Activated naive CD4-positive, alpha-beta T cell treated with anti-CD3 and anti-CD28 coated beads, Interleukin-2, amount 50 U/mL, for 24 hours (primary cell): Measurements from ENCODE around the gene PHACTR1.

ENCODE experiments used
- H3K27ac Mint-ChIP-seq: one replicate; pipeline ENCODE4 v1.8.0; 2021; ENCODE audit warnings: mild to moderate bottlenecking, mixed read lengths
- H3K27me3 Mint-ChIP-seq: one replicate; pipeline ENCODE4 v1.8.0; 2021; ENCODE audit warnings: mixed read lengths
- H3K36me3 Mint-ChIP-seq: one replicate; pipeline ENCODE4 v1.8.0; 2021; ENCODE audit warnings: mixed read lengths
- H3K4me1 Mint-ChIP-seq: one replicate; pipeline ENCODE4 v1.8.0; 2021; ENCODE audit warnings: mixed read lengths
- H3K4me3 Mint-ChIP-seq: one replicate; pipeline ENCODE4 v1.8.0; 2021; ENCODE audit warnings: mild to moderate bottlenecking, mixed read lengths
- H3K9me3 Mint-ChIP-seq: one replicate; pipeline ENCODE4 v1.8.0; 2021; ENCODE audit warnings: mixed read lengths

The PHACTR1 gene

DNA sequence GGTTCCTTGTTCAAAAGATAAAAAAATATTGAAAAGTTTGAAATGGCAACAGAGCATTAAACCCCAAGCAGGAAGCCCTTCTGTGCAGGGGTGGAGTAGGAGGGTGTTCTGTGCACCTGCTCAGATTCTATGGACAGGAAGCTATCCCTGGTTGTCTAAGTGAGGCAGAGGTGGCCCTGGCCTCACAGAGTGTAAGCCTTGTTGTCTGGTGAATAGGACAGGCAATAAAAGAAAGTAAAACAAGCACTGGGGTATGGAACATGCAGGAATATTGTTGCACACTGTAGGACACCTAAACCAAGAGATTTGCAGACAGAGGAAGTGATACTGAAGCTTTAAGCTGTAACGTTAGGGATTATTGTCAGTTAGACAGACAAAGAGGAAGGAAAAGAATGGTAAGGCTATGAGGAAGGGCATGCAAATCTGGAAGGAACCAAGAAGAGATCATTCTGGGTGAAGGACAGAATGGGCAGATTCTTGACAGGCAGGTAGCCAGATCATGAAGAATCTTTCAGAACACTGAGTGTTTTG is 545.0 kb downstream of the PHACTR1 start:
- H3K4me3 Mint-ChIP-seq, result no peak overlapping the region
- H3K27ac Mint-ChIP-seq, result no peak overlapping the region
- no peaks in the 10 kb centered on the region for H3K27me3 Mint-ChIP-seq
- peaks cover 4% of the 10 kb centered on the region for H3K9me3 Mint-ChIP-seq
- peaks cover 8% of the 10 kb centered on the region for H3K4me1 Mint-ChIP-seq
- H3K36me3 Mint-ChIP-seq, result peaks cover 2% of the 10 kb centered on the region

- H3K9me3 Mint-ChIP-seq, result no peaks in the 10 kb centered on the region
- no peak overlapping the region for H3K27ac Mint-ChIP-seq
Measured at GRCh38 chr6:13262302-13263230, 546.0 kb downstream of the PHACTR1 start.

GRCh38 chr6:13263669-13264068 is 547.1 kb downstream of the PHACTR1 start:
- Mint-ChIP-seq H3K9me3 (no peaks in the 10 kb centered on the region), H3K27me3 (no peaks in the 10 kb centered on the region), H3K4me3 (no peak overlapping the region), H3K27ac (no peak overlapping the region), H3K36me3 (no peaks in the 10 kb centered on the region), H3K4me1 (peaks cover 8% of the 10 kb centered on the region)

More at GRCh38 chr6:13262302-13263230, 546.0 kb downstream of the PHACTR1 start:
- no peak overlapping the region for H3K4me3 Mint-ChIP-seq
- H3K27me3 Mint-ChIP-seq, result no peaks in the 10 kb centered on the region
- no peaks in the 10 kb centered on the region for H3K36me3 Mint-ChIP-seq
- peaks cover 8% of the 10 kb centered on the region for H3K4me1 Mint-ChIP-seq

- peaks cover 2% of the 10 kb centered on the region for H3K4me1 Mint-ChIP-seq
- H3K36me3 Mint-ChIP-seq, result peaks cover 2% of the 10 kb centered on the region
- no peaks in the 10 kb centered on the region for H3K9me3 Mint-ChIP-seq
- no peak overlapping the region for H3K27ac Mint-ChIP-seq
- no peaks in the 10 kb centered on the region for H3K27me3 Mint-ChIP-seq
- H3K4me3 Mint-ChIP-seq, result no peak overlapping the region
Measured at GRCh38 chr6:13267142-13267651, 550.6 kb downstream of the PHACTR1 start.

DNA sequence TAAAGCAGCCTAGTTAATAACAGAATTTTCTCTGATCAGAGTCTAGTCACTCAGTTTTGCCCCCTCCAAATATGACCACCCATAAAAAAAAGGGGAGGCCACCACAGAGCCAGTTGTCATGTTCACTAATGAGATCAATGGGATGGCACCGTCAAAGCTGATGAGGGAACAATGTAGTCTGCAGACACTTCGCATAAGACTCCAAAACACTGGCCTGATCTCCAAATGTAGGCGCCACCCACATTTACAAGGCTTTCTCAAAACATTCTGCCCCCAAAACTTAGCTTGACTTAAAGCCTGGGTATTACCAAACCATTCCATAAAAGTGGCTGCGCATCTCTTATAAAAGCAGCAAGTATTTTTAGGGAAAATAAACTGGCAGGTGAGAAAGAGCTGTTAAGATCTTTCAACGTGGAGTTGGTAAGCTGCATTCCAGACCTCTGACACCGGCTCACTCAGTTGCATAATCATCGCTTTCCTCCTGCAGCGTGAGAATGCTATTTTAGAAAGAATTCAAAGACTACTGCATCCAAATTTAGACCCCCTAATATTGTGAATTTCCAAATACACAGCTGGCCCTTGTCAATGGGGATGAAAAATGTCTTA is 552.4 kb downstream of the PHACTR1 start:
- H3K9me3 Mint-ChIP-seq, result no peaks in the 10 kb centered on the region
- no peak overlapping the region for H3K27ac Mint-ChIP-seq
- no peak overlapping the region for H3K4me3 Mint-ChIP-seq
- H3K4me1 Mint-ChIP-seq, result peaks cover 18% of the 10 kb centered on the region
- no peaks in the 10 kb centered on the region for H3K27me3 Mint-ChIP-seq
- H3K36me3 Mint-ChIP-seq, result peaks cover 3% of the 10 kb centered on the region

- Mint-ChIP-seq H3K9me3 (no peaks in the 10 kb centered on the region), H3K4me3 (no peak overlapping the region), H3K36me3 (peaks cover 3% of the 10 kb centered on the region), H3K27me3 (no peaks in the 10 kb centered on the region), H3K4me1 (peaks cover 27% of the 10 kb centered on the region), H3K27ac (peak overlapping the region; percentile 55)
Measured at GRCh38 chr6:13272131-13273046, 555.8 kb downstream of the PHACTR1 start.

DNA sequence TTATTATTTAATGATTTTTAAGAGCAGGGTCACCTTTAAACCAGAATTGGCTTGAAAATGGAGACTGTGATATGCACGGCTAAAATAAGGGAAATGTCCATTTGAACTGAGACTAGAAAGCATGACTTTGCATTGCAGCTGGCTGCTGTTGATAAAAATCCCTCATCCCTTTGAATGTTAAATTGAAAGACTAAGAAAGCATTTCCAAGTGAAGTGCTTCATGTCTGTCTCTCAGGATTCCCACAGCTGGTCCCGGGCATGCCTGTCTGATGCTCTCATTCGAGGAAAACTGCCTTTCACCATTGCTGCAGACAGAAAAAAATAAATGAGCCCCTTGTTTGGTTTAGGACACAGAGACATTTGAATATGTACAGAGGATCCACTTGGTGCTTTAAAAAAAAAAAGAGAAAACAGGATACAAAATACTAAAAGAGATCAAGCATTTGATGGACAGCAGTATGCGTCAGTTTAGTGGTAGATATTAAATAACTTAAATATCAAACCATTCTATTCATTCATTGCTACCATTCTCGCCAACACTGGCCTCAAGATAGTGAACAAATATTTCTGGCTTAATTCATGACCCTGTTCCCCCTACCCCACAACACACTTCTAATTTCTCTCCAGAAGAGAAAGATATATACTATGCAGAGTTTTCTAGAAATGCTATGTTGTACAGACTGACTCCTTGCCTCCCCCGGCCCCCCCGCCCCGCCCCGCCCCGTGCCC is 556.8 kb downstream of the PHACTR1 start:
- Mint-ChIP-seq H3K36me3 (peaks cover 3% of the 10 kb centered on the region), H3K4me3 (peak overlapping the region; percentile 71), H3K9me3 (no peaks in the 10 kb centered on the region), H3K4me1 (peaks cover 27% of the 10 kb centered on the region), H3K27ac (no peak overlapping the region), H3K27me3 (no peaks in the 10 kb centered on the region)

GRCh38 chr6:13273931-13274706 is 557.6 kb downstream of the PHACTR1 start:
- Mint-ChIP-seq H3K4me1 (peaks cover 27% of the 10 kb centered on the region), H3K4me3 (peak overlapping the region; percentile 71), H3K36me3 (peaks cover 3% of the 10 kb centered on the region), H3K9me3 (no peaks in the 10 kb centered on the region), H3K27ac (peak overlapping the region; percentile 49), H3K27me3 (no peaks in the 10 kb centered on the region)

GRCh38 chr6:13274707-13275434 is 558.3 kb downstream of the PHACTR1 start:
- Mint-ChIP-seq H3K27ac (peak overlapping the region; percentile 8), H3K4me3 (no peak overlapping the region), H3K27me3 (no peaks in the 10 kb centered on the region), H3K4me1 (peaks cover 27% of the 10 kb centered on the region), H3K9me3 (no peaks in the 10 kb centered on the region), H3K36me3 (peaks cover 3% of the 10 kb centered on the region)

GRCh38 chr6:13275435-13275989 is 558.9 kb downstream of the PHACTR1 start:
- Mint-ChIP-seq H3K9me3 (no peaks in the 10 kb centered on the region), H3K36me3 (peaks cover 3% of the 10 kb centered on the region), H3K27ac (no peak overlapping the region), H3K27me3 (no peaks in the 10 kb centered on the region), H3K4me1 (peaks cover 31% of the 10 kb centered on the region), H3K4me3 (no peak overlapping the region)

- Mint-ChIP-seq H3K27me3 (no peaks in the 10 kb centered on the region), H3K36me3 (peaks cover under 1% of the 10 kb centered on the region), H3K9me3 (no peaks in the 10 kb centered on the region), H3K27ac (no peak overlapping the region), H3K4me3 (no peak overlapping the region), H3K4me1 (peaks cover 29% of the 10 kb centered on the region)
Measured at GRCh38 chr6:13277231-13277630, 560.7 kb downstream of the PHACTR1 start.

GRCh38 chr6:13278164-13278563 is 561.6 kb downstream of the PHACTR1 start:
- Mint-ChIP-seq H3K9me3 (no peaks in the 10 kb centered on the region), H3K36me3 (no peaks in the 10 kb centered on the region), H3K4me1 (peaks cover 22% of the 10 kb centered on the region), H3K4me3 (no peak overlapping the region), H3K27ac (no peak overlapping the region), H3K27me3 (no peaks in the 10 kb centered on the region)

- H3K27ac Mint-ChIP-seq, result no peak overlapping the region
Measured at GRCh38 chr6:13278991-13279390, 562.4 kb downstream of the PHACTR1 start.

More at GRCh38 chr6:13278991-13279390, 562.4 kb downstream of the PHACTR1 start:
- H3K27me3 Mint-ChIP-seq, result no peaks in the 10 kb centered on the region
- H3K36me3 Mint-ChIP-seq, result peaks cover 3% of the 10 kb centered on the region
- no peak overlapping the region for H3K4me3 Mint-ChIP-seq
- H3K4me1 Mint-ChIP-seq, result peaks cover 13% of the 10 kb centered on the region
- no peaks in the 10 kb centered on the region for H3K9me3 Mint-ChIP-seq
